Breast epithelium (tissue), 4 donors: ENCODE results near the gene CNMD. TPM values are rescaled to one million over a fixed set of nuclear protein-coding genes. Genes with fewer than 3 reads are reported as not detected.

Source experiments
- DNase-seq, 2 donors: peaks; one replicate each; pipeline ENCODE4 v3.0.0-alpha.2; 2019; ENCODE audit warnings: low spot score in 2 of 2
- H3K27ac ChIP-seq, 2 donors: fragments of 200-600 bp; sonication (generic) in 1 of 2; one replicate each; pipeline ENCODE4 v1.5.1; 2016 to 2019; ENCODE audit warnings: mild to moderate bottlenecking in 1 of 2
- H3K27me3 ChIP-seq, 2 donors: fragments of 200-600 bp; sonication (generic) in 1 of 2; one replicate each; pipeline versions ENCODE4 v1.5.1 to v1.6.0; 2017 to 2019; ENCODE audit warnings: control low read depth in 1 of 2, mild to moderate bottlenecking in 1 of 2
- H3K36me3 ChIP-seq: fragments of 200-600 bp; one replicate; pipeline ENCODE4 v1.5.1; 2019
- H3K4me1 ChIP-seq, 2 donors: fragments of 200-600 bp; sonication (generic); one replicate each; pipeline ENCODE4 v1.5.1; 2016 to 2019; ENCODE audit warnings: control low read depth in 1 of 2
- H3K4me3 ChIP-seq, 3 donors: fragments of 200-600 bp; sonication (generic); 1 replicate in 2 of 3; 2 replicates in 1 of 3; pipeline ENCODE4 v1.5.1; 2016 to 2019; ENCODE audit warnings: mild to moderate bottlenecking in 3 of 3, moderate library complexity in 2 of 3
- H3K9me3 ChIP-seq, 2 donors: fragments of 200-600 bp; sonication (generic) in 1 of 2; one replicate each; pipeline ENCODE4 v1.5.1; 2016 to 2019; ENCODE audit warnings: control low read depth in 1 of 2
- POLR2A ChIP-seq: fragments of 450-650 bp; IDR thresholded peaks from one replicate; pipeline ENCODE4 v1.6.1; 2016; ENCODE audit warnings: antibody characterized with exemption, mild to moderate bottlenecking, moderate library complexity
- POLR2AphosphoS5 ChIP-seq, 3 donors: sonication (generic); formaldehyde crosslinking; IDR thresholded peaks; one replicate each; pipeline ENCODE4 v1.6.1; 2017; ENCODE audit warnings: antibody characterized with exemption in 3 of 3
- intact Hi-C: fragments of 100-400 bp; cut with DNase I; formaldehyde crosslinking; loops from one replicate; pipeline ENCODE4 v1.15.1; 2023; ENCODE audit warnings: low total_unique reads
- total RNA-seq, 3 donors: library from RNA; depleted of rRNA; stranded (reverse); fragments of >200 nt; gene quantifications; one replicate each; pipeline ENCODE4 v1.1.0, GENCODE V29; 2016
- TF ChIP-seq, protein P1 (sequence below), 3 donors: fragments of 450-650 bp; IDR thresholded peaks; one replicate each; pipeline ENCODE4 v1.5.1; 2016 to 2017; ENCODE audit warnings: antibody characterized with exemption in 3 of 3, mild to moderate bottlenecking in 3 of 3, moderate library complexity in 3 of 3

Gene CNMD
- total RNA-seq, 3 donors from 2014 or later = 0.29 to 0.96 TPM; not detected in 1

- no peak for TF ChIP-seq POLR2A
- no peak for TF ChIP-seq POLR2AphosphoS5 (IDR thresholded peaks at IDR 0.05)
- TF ChIP-seq, protein P1, sequence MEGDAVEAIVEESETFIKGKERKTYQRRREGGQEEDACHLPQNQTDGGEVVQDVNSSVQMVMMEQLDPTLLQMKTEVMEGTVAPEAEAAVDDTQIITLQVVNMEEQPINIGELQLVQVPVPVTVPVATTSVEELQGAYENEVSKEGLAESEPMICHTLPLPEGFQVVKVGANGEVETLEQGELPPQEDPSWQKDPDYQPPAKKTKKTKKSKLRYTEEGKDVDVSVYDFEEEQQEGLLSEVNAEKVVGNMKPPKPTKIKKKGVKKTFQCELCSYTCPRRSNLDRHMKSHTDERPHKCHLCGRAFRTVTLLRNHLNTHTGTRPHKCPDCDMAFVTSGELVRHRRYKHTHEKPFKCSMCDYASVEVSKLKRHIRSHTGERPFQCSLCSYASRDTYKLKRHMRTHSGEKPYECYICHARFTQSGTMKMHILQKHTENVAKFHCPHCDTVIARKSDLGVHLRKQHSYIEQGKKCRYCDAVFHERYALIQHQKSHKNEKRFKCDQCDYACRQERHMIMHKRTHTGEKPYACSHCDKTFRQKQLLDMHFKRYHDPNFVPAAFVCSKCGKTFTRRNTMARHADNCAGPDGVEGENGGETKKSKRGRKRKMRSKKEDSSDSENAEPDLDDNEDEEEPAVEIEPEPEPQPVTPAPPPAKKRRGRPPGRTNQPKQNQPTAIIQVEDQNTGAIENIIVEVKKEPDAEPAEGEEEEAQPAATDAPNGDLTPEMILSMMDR (IDR thresholded peaks at IDR 0.05) = no peak
- Histone ChIP-seq H3K27ac (no peak overlapping the region), H3K36me3 (no peaks in the 10 kb centered on the region), H3K4me1 (no peaks in the 10 kb centered on the region), H3K9me3 (no peaks in the 10 kb centered on the region), H3K4me3 (no peak overlapping the region), H3K27me3 (no peaks in the 10 kb centered on the region)
- no peak for DNase-seq
- intact Hi-C loops = no loop called here
Measured at GRCh38 chr13:52749419-52749818, 9.8 kb upstream of the CNMD start.

DNA sequence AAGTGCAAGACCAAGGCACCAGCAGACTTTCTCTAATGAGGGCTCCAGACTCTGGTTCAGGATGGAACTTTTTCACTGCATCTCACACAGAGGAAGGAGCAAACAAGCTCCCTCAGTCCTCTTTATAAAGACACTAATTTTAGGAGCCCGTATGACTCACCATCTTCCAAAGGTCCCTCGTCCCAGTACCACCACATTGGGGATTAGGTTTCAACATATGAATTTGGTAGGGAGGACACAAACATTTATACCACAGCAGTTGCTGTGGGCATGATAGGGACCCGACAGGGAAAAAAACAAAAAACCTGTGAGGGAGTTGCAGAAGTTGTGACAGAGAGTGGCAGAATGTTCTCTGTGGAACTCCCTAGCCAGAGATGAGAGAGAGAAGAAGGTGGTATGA, 6.5 kb upstream of the CNMD start:
- intact Hi-C loops = no loop called here
- H3K27me3 ChIP-seq = no peaks in the 10 kb centered on the region

DNA sequence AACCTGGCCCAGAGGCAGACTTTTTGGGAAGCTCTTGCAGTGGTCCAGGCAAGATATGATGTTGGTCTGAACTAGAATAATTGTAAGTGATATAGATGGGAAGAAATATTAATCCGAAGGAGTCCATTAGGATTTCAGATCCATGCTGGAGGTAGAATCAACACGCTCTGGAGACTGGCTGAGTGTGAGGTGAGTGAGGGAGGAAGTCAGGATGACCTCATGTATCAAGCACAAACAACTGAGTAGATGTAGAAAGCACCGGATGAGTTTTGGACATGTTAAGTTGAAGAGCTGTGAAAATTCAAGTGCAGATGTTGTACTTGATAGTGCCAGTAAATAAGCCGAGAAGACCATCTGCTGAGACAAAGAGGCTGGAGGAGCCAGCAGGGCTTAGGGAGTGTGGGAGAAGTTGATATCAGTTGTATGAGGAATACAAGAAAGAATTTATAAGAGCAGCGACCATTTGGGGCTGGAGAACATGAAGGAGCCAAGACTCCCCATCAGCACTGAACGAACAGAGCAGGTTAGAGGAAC, 5.3 kb upstream of the CNMD start:
- TF ChIP-seq, protein P1 (IDR thresholded peaks at IDR 0.05) = no peak
- TF ChIP-seq POLR2A = no peak
- TF ChIP-seq POLR2AphosphoS5 (IDR thresholded peaks at IDR 0.05) = no peak
- H3K27me3 ChIP-seq = peaks cover 0 to 11% of the 10 kb centered on the region in 2 donors
- H3K9me3 ChIP-seq = no peaks in the 10 kb centered on the region
- no peaks in the 10 kb centered on the region for H3K4me1 ChIP-seq
- no peak overlapping the region for H3K4me3 ChIP-seq
- no peak overlapping the region for H3K27ac ChIP-seq
- intact Hi-C loops = no loop called here
- no peaks in the 10 kb centered on the region for H3K36me3 ChIP-seq
- DNase-seq = no peak

More for the DNA sequence above, 6.5 kb upstream of the CNMD start:
- DNase-seq = no peak
- H3K36me3 ChIP-seq = no peaks in the 10 kb centered on the region
- no peak overlapping the region for H3K27ac ChIP-seq
- H3K4me1 ChIP-seq = no peaks in the 10 kb centered on the region
- no peak overlapping the region for H3K4me3 ChIP-seq
- H3K9me3 ChIP-seq = no peaks in the 10 kb centered on the region
- TF ChIP-seq, protein P1 (IDR thresholded peaks at IDR 0.05) = no peak
- no peak for TF ChIP-seq POLR2AphosphoS5 (IDR thresholded peaks at IDR 0.05)
- no peak for TF ChIP-seq POLR2A

DNA sequence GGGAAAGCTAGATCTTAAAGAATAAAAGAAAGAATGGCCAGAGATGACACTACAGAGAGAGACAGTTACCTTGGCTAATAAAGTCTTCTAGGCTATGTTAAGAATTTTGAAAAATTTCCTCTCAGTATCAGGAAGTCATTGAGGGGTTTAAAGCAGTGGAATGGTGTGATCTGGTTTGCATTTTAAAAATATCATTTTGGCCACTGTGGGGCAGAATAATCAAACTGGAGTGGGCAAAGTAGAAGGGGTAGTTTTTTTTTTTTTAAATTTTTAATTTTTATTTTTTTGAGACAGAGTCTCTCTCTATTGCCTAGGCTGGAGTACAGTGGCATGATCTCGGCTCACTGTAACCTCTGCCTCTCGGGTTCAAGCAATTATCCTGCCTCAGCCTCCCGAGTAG, 4.4 kb upstream of the CNMD start:
- intact Hi-C loops = no loop called here
- Histone ChIP-seq H3K27ac (no peak overlapping the region), H3K36me3 (no peaks in the 10 kb centered on the region), H3K4me3 (no peak overlapping the region), H3K4me1 (no peaks in the 10 kb centered on the region), H3K9me3 (no peaks in the 10 kb centered on the region), H3K27me3 (peaks cover 0 to 20% of the 10 kb centered on the region in 2 donors)
- DNase-seq = no peak
- TF ChIP-seq POLR2AphosphoS5 (IDR thresholded peaks at IDR 0.05) (no peak), POLR2A (no peak)
- TF ChIP-seq, protein P1 (IDR thresholded peaks at IDR 0.05) = no peak

DNA sequence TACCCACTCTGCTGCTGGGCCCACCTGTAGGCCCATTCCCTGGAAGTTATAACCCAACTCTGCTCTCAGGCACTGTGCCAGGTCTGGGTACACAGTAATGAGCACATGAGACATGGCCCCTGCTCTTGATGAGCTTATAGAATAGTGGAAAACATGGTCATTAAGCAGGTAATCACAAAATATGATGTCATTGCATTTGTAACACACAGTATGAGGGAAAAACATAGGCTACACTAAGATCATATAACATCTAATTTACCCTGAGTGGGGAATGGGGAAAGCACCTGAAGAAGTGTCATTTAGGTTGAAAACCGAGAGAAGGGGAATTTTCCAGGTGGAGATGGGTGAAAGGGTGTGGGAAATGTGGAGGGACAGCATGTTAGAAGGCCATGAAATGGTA, 3.9 kb upstream of the CNMD start:
- H3K4me3 ChIP-seq = no peak overlapping the region
- TF ChIP-seq POLR2A = no peak
- no peak for TF ChIP-seq POLR2AphosphoS5 (IDR thresholded peaks at IDR 0.05)
- TF ChIP-seq, protein P1 (IDR thresholded peaks at IDR 0.05) = no peak
- no peaks in the 10 kb centered on the region for H3K36me3 ChIP-seq
- no peak overlapping the region for H3K27ac ChIP-seq
- H3K27me3 ChIP-seq = peaks cover 3 to 25% of the 10 kb centered on the region in 2 donors
- intact Hi-C loops = no loop called here
- H3K9me3 ChIP-seq = no peaks in the 10 kb centered on the region
- H3K4me1 ChIP-seq = no peaks in the 10 kb centered on the region
- no peak for DNase-seq
